Liver (tissue), 3 donors: Measurements from ENCODE around the gene EHBP1.

ENCODE experiments used
- CTCF ChIP-seq: fragments of 150-350 bp; IDR thresholded peaks from 2 replicates; pipeline ENCODE4 v1.5.1; 2017; ENCODE audit warnings: improper control_type of control experiment, low read depth, low read length; ENCODE audit not compliant: missing input control
- GABPA ChIP-seq, 2 donors: IDR thresholded peaks in 1 of 2; conservative IDR thresholded peaks in 1 of 2; 2 replicates each; pipeline ENCODE4 v1.6.1; 2016; ENCODE audit warnings: antibody characterized with exemption in 2 of 2, mild to moderate bottlenecking in 1 of 2, moderate library complexity in 1 of 2
- donor health status: healthy.
- donor health status: healthy.

GRCh38 chr2:62663920-62664795 is 41.4 kb upstream of the EHBP1 start:
- peak in 1 of 2 donors; percentile 31 for TF ChIP-seq GABPA (IDR thresholded peaks at IDR 0.05 in 1 of 2, conservative IDR thresholded peaks at IDR 0.05 in 1 of 2)
- TF ChIP-seq CTCF, result no peak
